Keratinocyte (primary cell): ENCODE data around the gene STAG1.

Source experiments
- CTCF ChIP-seq, 3 experiments: IDR thresholded peaks in 1 of 3; conservative IDR thresholded peaks in 1 of 3; optimal IDR thresholded peaks in 1 of 3; 2 replicates in 2 of 3; 3 replicates in 1 of 3; pipeline versions ENCODE3 to v1.5.1; 2011; ENCODE audit warnings: low read length in 3 of 3, mild to moderate bottlenecking in 3 of 3, moderate library complexity in 2 of 3, control low read depth in 1 of 3, inconsistent platforms in 1 of 3; ENCODE audit not compliant: insufficient read depth in 2 of 3; ENCODE audit errors: extremely low read depth in 1 of 3
- EZH2 ChIP-seq: IDR thresholded peaks from one replicate; pipeline ENCODE4 v1.6.1; 2012; ENCODE audit warnings: inconsistent platforms, mild to moderate bottlenecking, low read length, moderate library complexity

GRCh38 chr3:136653628-136654027 is 98.5 kb downstream of the STAG1 start:
- TF ChIP-seq EZH2, result no peak
- TF ChIP-seq CTCF (optimal IDR thresholded peaks at IDR 0.05 in 1 of 3, IDR thresholded peaks at IDR 0.05 in 1 of 3, conservative IDR thresholded peaks at IDR 0.05 in 1 of 3; ENCODE audit: extremely low read depth in 1 of 3, insufficient read depth in 2 of 3, low read length in 3 of 3), result no peak
